DND-41 (cell line): ENCODE results near the gene AK1.

Experiments
- ATAC-seq: fragments of 200-7000 bp; cut with Tn5 transposase; 3 replicates; pipeline ENCODE4 v1.9.1; 2021; ENCODE audit warnings: low read depth; ENCODE audit not compliant: insufficient read depth
- DNase-seq: peaks from one replicate; pipeline ENCODE4 v3.0.0-alpha.2; 2020
- H2AFZ ChIP-seq: 2 replicates; pipeline ENCODE4 v1.6.0; 2012; ENCODE audit warnings: low read depth, low read length
- H3K27ac ChIP-seq: 2 replicates; pipeline ENCODE4 v1.5.1; 2012; ENCODE audit warnings: low read length, inconsistent platforms
- H3K27me3 ChIP-seq: fragments of 200-600 bp; sonication (generic); 2 replicates; pipeline ENCODE4 v1.6.0; 2012; ENCODE audit warnings: low read length, mild to moderate bottlenecking, inconsistent platforms; ENCODE audit not compliant: insufficient read depth, poor library complexity
- H3K36me3 ChIP-seq: 2 replicates; pipeline ENCODE4 v1.5.1; 2012; ENCODE audit warnings: low read length, inconsistent platforms; ENCODE audit not compliant: insufficient read depth
- H3K4me1 ChIP-seq: 2 replicates; pipeline ENCODE4 v1.5.1; 2012; ENCODE audit warnings: mild to moderate bottlenecking, low read length; ENCODE audit not compliant: insufficient read depth
- H3K4me2 ChIP-seq: 2 replicates; pipeline ENCODE4 v1.6.0; 2012; ENCODE audit warnings: mild to moderate bottlenecking, moderate library complexity, low read length, inconsistent platforms; ENCODE audit not compliant: insufficient read depth
- H3K4me3 ChIP-seq, 2 experiments: fragments of 200-600 bp in 1 of 2; shearing (Covaris generic) in 1 of 2; 2 replicates each; pipeline ENCODE4 v1.5.1; 2012 to 2016; ENCODE audit warnings: inconsistent platforms in 2 of 2, low read length in 2 of 2, mild to moderate bottlenecking in 2 of 2, low read depth in 1 of 2, moderate library complexity in 1 of 2
- H3K79me2 ChIP-seq: 2 replicates; pipeline ENCODE4 v1.6.0; 2012; ENCODE audit warnings: low read length, inconsistent platforms; ENCODE audit not compliant: insufficient read depth
- H3K9ac ChIP-seq: 2 replicates; pipeline ENCODE4 v1.6.0; 2012; ENCODE audit warnings: low read depth, mild to moderate bottlenecking, inconsistent platforms, low read length, moderate library complexity
- H3K9me3 ChIP-seq: 2 replicates; pipeline ENCODE4 v1.5.1; 2012; ENCODE audit warnings: low read length, moderate library complexity, mild to moderate bottlenecking, inconsistent platforms; ENCODE audit not compliant: insufficient read depth, severe bottlenecking
- H4K20me1 ChIP-seq: 2 replicates; pipeline ENCODE4 v1.6.0; 2012; ENCODE audit warnings: low read length; ENCODE audit not compliant: insufficient read depth
- CTCF ChIP-seq: IDR thresholded peaks from 2 replicates; pipeline ENCODE4 v1.5.1; 2012; ENCODE audit warnings: borderline replicate concordance, low read length, moderate library complexity, mild to moderate bottlenecking; ENCODE audit not compliant: poor library complexity, severe bottlenecking; ENCODE audit errors: extremely low read depth
- EZH2 ChIP-seq: IDR thresholded peaks from 3 replicates; pipeline ENCODE4 v1.6.1; 2012; ENCODE audit warnings: borderline replicate concordance, low read depth, mild to moderate bottlenecking, moderate library complexity, low read length, inconsistent platforms; ENCODE audit not compliant: severe bottlenecking

Gene AK1

GRCh38 chr9:127912296-127912695 lies 34.8 kb upstream of the AK1 start:
- H2AFZ ChIP-seq, result no peak overlapping the region
- H4K20me1 ChIP-seq, result no peaks in the 10 kb centered on the region
- H3K9ac ChIP-seq, result no peak overlapping the region
- H3K27me3 ChIP-seq, result no peaks in the 10 kb centered on the region
- no peak overlapping the region for H3K4me2 ChIP-seq
- no peaks in the 10 kb centered on the region for H3K79me2 ChIP-seq
- H3K36me3 ChIP-seq, result peaks cover 5% of the 10 kb centered on the region; the same call in 1 of the 2 replicates
- H3K4me1 ChIP-seq, result peaks cover 15% of the 10 kb centered on the region
- H3K4me3 ChIP-seq, result no peak overlapping the region
- H3K9me3 ChIP-seq, result no peaks in the 10 kb centered on the region
- H3K27ac ChIP-seq, result no peak overlapping the region
- DNase-seq (no peak), ATAC-seq (no peak)
- TF ChIP-seq EZH2, result no peak
- TF ChIP-seq CTCF, result no peak

GRCh38 chr9:127910613-127911205 lies 33.2 kb upstream of the AK1 start:
- H3K79me2 ChIP-seq, result no peaks in the 10 kb centered on the region
- H3K9me3 ChIP-seq, result no peaks in the 10 kb centered on the region
- no peak overlapping the region for H3K4me3 ChIP-seq
- no peak overlapping the region for H2AFZ ChIP-seq
- no peak overlapping the region for H3K4me2 ChIP-seq
- DNase-seq (no peak), ATAC-seq (no peak; the same call in 2 of the 3 replicates)
- no peaks in the 10 kb centered on the region for H4K20me1 ChIP-seq
- TF ChIP-seq EZH2 (no peak), CTCF (peak; percentile 36)
- H3K27ac ChIP-seq, result no peak overlapping the region
- H3K4me1 ChIP-seq, result 0 out of 2 replicates have a peak, but pooled peaks cover 2% of the 10 kb centered on the region
- no peaks in the 10 kb centered on the region for H3K27me3 ChIP-seq
- no peak overlapping the region for H3K9ac ChIP-seq
- H3K36me3 ChIP-seq, result peaks cover 5% of the 10 kb centered on the region; the same call in 1 of the 2 replicates

GRCh38 chr9:127909839-127910273 lies 32.4 kb upstream of the AK1 start:
- Histone ChIP-seq H3K4me1 (no peaks in the 10 kb centered on the region), H3K36me3 (peaks cover 5% of the 10 kb centered on the region; the same call in 1 of the 2 replicates), H3K4me2 (no peak overlapping the region), H3K79me2 (no peaks in the 10 kb centered on the region), H3K4me3 (no peak overlapping the region), H3K27me3 (no peaks in the 10 kb centered on the region), H3K9ac (no peak overlapping the region), H4K20me1 (no peaks in the 10 kb centered on the region), H2AFZ (no peak overlapping the region), H3K27ac (no peak overlapping the region), H3K9me3 (no peaks in the 10 kb centered on the region)
- no peak for TF ChIP-seq CTCF
- DNase-seq, result no peak
- no peak for ATAC-seq

- TF ChIP-seq CTCF (no peak), EZH2 (no peak)
- Histone ChIP-seq H2AFZ (no peak overlapping the region), H3K4me1 (no peaks in the 10 kb centered on the region), H4K20me1 (no peaks in the 10 kb centered on the region), H3K9me3 (no peaks in the 10 kb centered on the region), H3K9ac (no peak overlapping the region), H3K4me3 (no peak overlapping the region), H3K36me3 (peaks cover 5% of the 10 kb centered on the region; the same call in 1 of the 2 replicates), H3K27me3 (no peaks in the 10 kb centered on the region), H3K79me2 (no peaks in the 10 kb centered on the region), H3K4me2 (no peak overlapping the region), H3K27ac (no peak overlapping the region)
- no peak for DNase-seq
- ATAC-seq, result no peak
These were observed 31.1 kb upstream of the AK1 start for GRCh38 chr9:127908660-127908926.
